GM20431 (cell line): Measurements from ENCODE around the gene PRICKLE3.

ENCODE experiments used
- in situ Hi-C: fragments of 300-500 bp; cut with MseI, MboI; formaldehyde crosslinking; loops from one replicate; pipeline ENCODE4 v1.15.0; 2020; ENCODE audit warnings: low sequenced_read_pairs; ENCODE audit not compliant: unreplicated experiment

The PRICKLE3 gene

GRCh38 chrX:49208399-49208798 is 22.2 kb upstream of the PRICKLE3 start:
- in situ Hi-C loops: no loop called here

- in situ Hi-C loops: no loop called here
Measured at GRCh38 chrX:49206543-49206942, 20.4 kb upstream of the PRICKLE3 start.

GRCh38 chrX:49205443-49205842 is 19.3 kb upstream of the PRICKLE3 start:
- in situ Hi-C loops: no loop called here

GRCh38 chrX:49204709-49205108 is 18.5 kb upstream of the PRICKLE3 start:
- in situ Hi-C loops: no loop called here

- in situ Hi-C loops: no loop called here
Measured at GRCh38 chrX:49204017-49204416, 17.8 kb upstream of the PRICKLE3 start.

GRCh38 chrX:49203536-49203935 is 17.4 kb upstream of the PRICKLE3 start:
- in situ Hi-C loops: no loop called here

GRCh38 chrX:49202022-49202421 is 15.8 kb upstream of the PRICKLE3 start:
- in situ Hi-C loops: no loop called here

GRCh38 chrX:49199906-49200771 is 14.0 kb upstream of the PRICKLE3 start, which contains the start of gene SYP:
Gene SYP (minus strand): TSS chrX:49200193. CDS start chrX:49200186, 7 bp downstream.
- in situ Hi-C loops: no loop called here

- in situ Hi-C loops: no loop called here
Measured at GRCh38 chrX:49199315-49199595, 13.1 kb upstream of the PRICKLE3 start.

- in situ Hi-C loops: no loop called here
Measured at GRCh38 chrX:49198540-49199314, 12.6 kb upstream of the PRICKLE3 start.

- in situ Hi-C loops: no loop called here
Measured at GRCh38 chrX:49197543-49198087, 11.4 kb upstream of the PRICKLE3 start.

- in situ Hi-C loops: no loop called here
Measured at GRCh38 chrX:49193542-49193964, 7.4 kb upstream of the PRICKLE3 start.

GRCh38 chrX:49192722-49193328 is 6.7 kb upstream of the PRICKLE3 start:
- in situ Hi-C loops: no loop called here

- in situ Hi-C loops: no loop called here
Measured at GRCh38 chrX:49191574-49192011, 5.4 kb upstream of the PRICKLE3 start.

GRCh38 chrX:49190821-49191573 is 4.8 kb upstream of the PRICKLE3 start:
- in situ Hi-C loops: no loop called here

- in situ Hi-C loops: no loop called here
Measured at GRCh38 chrX:49189606-49190005, 3.4 kb upstream of the PRICKLE3 start.

GRCh38 chrX:49188468-49189076 is 2.4 kb upstream of the PRICKLE3 start:
- in situ Hi-C loops: no loop called here

- in situ Hi-C loops: no loop called here
Measured at GRCh38 chrX:49187526-49187925, 1.4 kb upstream of the PRICKLE3 start.

GRCh38 chrX:49187028-49187394 is 838 bp upstream of the PRICKLE3 start:
- in situ Hi-C loops: no loop called here
